ENCODE measurements around the gene AP1G2.
"Not testable (repeated sequence)": the region's sequence is repeated elsewhere in the genome, so short reads cannot be mapped to it uniquely, and the experiment has no call there.

The AP1G2 gene

GRCh38 chr14:23608454-23608853 lies 40.9 kb upstream of the AP1G2 start:
- Histone ChIP-seq H3K4me3 (ENCODE audit: low read length) (no peak overlapping the region), H3K9ac (ENCODE audit: low read length) (no peak overlapping the region), H3K9me3 (ENCODE audit: control insufficient read depth, low read length) (no peaks in the 10 kb centered on the region), H3K36me3 (ENCODE audit: control insufficient read depth, insufficient read depth, low read length) (no peaks in the 10 kb centered on the region), H3K4me1 (ENCODE audit: control insufficient read depth, insufficient read depth, low read length) (peaks cover 60% of the 10 kb centered on the region), H3K27me3 (ENCODE audit: control insufficient read depth, insufficient read depth, low read length) (no peaks in the 10 kb centered on the region)

GRCh38 chr14:23605931-23606585 lies 38.5 kb upstream of the AP1G2 start:
- no peak overlapping the region for H3K4me3 ChIP-seq (ENCODE audit: low read length)
- H3K4me1 ChIP-seq (ENCODE audit: control insufficient read depth, insufficient read depth, low read length), result peaks cover 54% of the 10 kb centered on the region
- H3K9ac ChIP-seq (ENCODE audit: low read length), result no peak overlapping the region
- H3K27me3 ChIP-seq (ENCODE audit: control insufficient read depth, insufficient read depth, low read length), result no peaks in the 10 kb centered on the region
- no peaks in the 10 kb centered on the region for H3K36me3 ChIP-seq (ENCODE audit: control insufficient read depth, insufficient read depth, low read length)
- no peaks in the 10 kb centered on the region for H3K9me3 ChIP-seq (ENCODE audit: control insufficient read depth, low read length)

GRCh38 chr14:23604675-23605170 lies 37.1 kb upstream of the AP1G2 start:
- no peaks in the 10 kb centered on the region for H3K36me3 ChIP-seq (ENCODE audit: control insufficient read depth, insufficient read depth, low read length)
- H3K27me3 ChIP-seq (ENCODE audit: control insufficient read depth, insufficient read depth, low read length), result no peaks in the 10 kb centered on the region
- no peaks in the 10 kb centered on the region for H3K9me3 ChIP-seq (ENCODE audit: control insufficient read depth, low read length)
- no peak overlapping the region for H3K9ac ChIP-seq (ENCODE audit: low read length)
- no peak overlapping the region for H3K4me3 ChIP-seq (ENCODE audit: low read length)
- H3K4me1 ChIP-seq (ENCODE audit: control insufficient read depth, insufficient read depth, low read length), result peaks cover 41% of the 10 kb centered on the region

- Histone ChIP-seq H3K36me3 (ENCODE audit: control insufficient read depth, insufficient read depth, low read length) (no peaks in the 10 kb centered on the region), H3K27me3 (ENCODE audit: control insufficient read depth, insufficient read depth, low read length) (no peaks in the 10 kb centered on the region), H3K4me1 (ENCODE audit: control insufficient read depth, insufficient read depth, low read length) (peaks cover 35% of the 10 kb centered on the region), H3K9ac (ENCODE audit: low read length) (no peak overlapping the region), H3K4me3 (ENCODE audit: low read length) (no peak overlapping the region), H3K9me3 (ENCODE audit: control insufficient read depth, low read length) (no peaks in the 10 kb centered on the region)
Measured at GRCh38 chr14:23604148-23604547, 36.6 kb upstream of the AP1G2 start.

GRCh38 chr14:23603103-23603502 lies 35.5 kb upstream of the AP1G2 start:
- peaks cover 27% of the 10 kb centered on the region for H3K4me1 ChIP-seq (ENCODE audit: control insufficient read depth, insufficient read depth, low read length)
- no peak overlapping the region for H3K9ac ChIP-seq (ENCODE audit: low read length)

GRCh38 chr14:23602181-23603095 lies 34.8 kb upstream of the AP1G2 start:
- Histone ChIP-seq H3K27me3 (ENCODE audit: control insufficient read depth, insufficient read depth, low read length) (no peaks in the 10 kb centered on the region), H3K4me3 (ENCODE audit: low read length) (no peak overlapping the region), H3K9me3 (ENCODE audit: control insufficient read depth, low read length) (no peaks in the 10 kb centered on the region), H3K4me1 (ENCODE audit: control insufficient read depth, insufficient read depth, low read length) (peaks cover 27% of the 10 kb centered on the region), H3K36me3 (ENCODE audit: control insufficient read depth, insufficient read depth, low read length) (no peaks in the 10 kb centered on the region), H3K9ac (ENCODE audit: low read length) (no peak overlapping the region)

More at GRCh38 chr14:23603103-23603502, 35.5 kb upstream of the AP1G2 start:
- H3K27me3 ChIP-seq (ENCODE audit: control insufficient read depth, insufficient read depth, low read length), result no peaks in the 10 kb centered on the region
- H3K4me3 ChIP-seq (ENCODE audit: low read length), result no peak overlapping the region
- H3K9me3 ChIP-seq (ENCODE audit: control insufficient read depth, low read length), result no peaks in the 10 kb centered on the region
- H3K36me3 ChIP-seq (ENCODE audit: control insufficient read depth, insufficient read depth, low read length), result no peaks in the 10 kb centered on the region

GRCh38 chr14:23601845-23602180 lies 34.2 kb upstream of the AP1G2 start:
- Histone ChIP-seq H3K4me3 (ENCODE audit: low read length) (no peak overlapping the region), H3K9me3 (ENCODE audit: control insufficient read depth, low read length) (no peaks in the 10 kb centered on the region), H3K36me3 (ENCODE audit: control insufficient read depth, insufficient read depth, low read length) (no peaks in the 10 kb centered on the region), H3K4me1 (ENCODE audit: control insufficient read depth, insufficient read depth, low read length) (peaks cover 22% of the 10 kb centered on the region), H3K27me3 (ENCODE audit: control insufficient read depth, insufficient read depth, low read length) (no peaks in the 10 kb centered on the region), H3K9ac (ENCODE audit: low read length) (no peak overlapping the region)

- H3K4me1 ChIP-seq (ENCODE audit: control insufficient read depth, insufficient read depth, low read length), result peaks cover 19% of the 10 kb centered on the region
- no peaks in the 10 kb centered on the region for H3K27me3 ChIP-seq (ENCODE audit: control insufficient read depth, insufficient read depth, low read length)
- no peak overlapping the region for H3K4me3 ChIP-seq (ENCODE audit: low read length)
- no peaks in the 10 kb centered on the region for H3K36me3 ChIP-seq (ENCODE audit: control insufficient read depth, insufficient read depth, low read length)
- no peaks in the 10 kb centered on the region for H3K9me3 ChIP-seq (ENCODE audit: control insufficient read depth, low read length)
- no peak overlapping the region for H3K9ac ChIP-seq (ENCODE audit: low read length)
Measured at GRCh38 chr14:23601424-23601823, 33.8 kb upstream of the AP1G2 start.

GRCh38 chr14:23600806-23601205 lies 33.2 kb upstream of the AP1G2 start:
- Histone ChIP-seq H3K9me3 (ENCODE audit: control insufficient read depth, low read length) (no peaks in the 10 kb centered on the region), H3K36me3 (ENCODE audit: control insufficient read depth, insufficient read depth, low read length) (no peaks in the 10 kb centered on the region), H3K9ac (ENCODE audit: low read length) (no peak overlapping the region), H3K4me1 (ENCODE audit: control insufficient read depth, insufficient read depth, low read length) (peaks cover 15% of the 10 kb centered on the region), H3K4me3 (ENCODE audit: low read length) (no peak overlapping the region), H3K27me3 (ENCODE audit: control insufficient read depth, insufficient read depth, low read length) (no peaks in the 10 kb centered on the region)

- Histone ChIP-seq H3K36me3 (ENCODE audit: control insufficient read depth, insufficient read depth, low read length) (no peaks in the 10 kb centered on the region), H3K9ac (ENCODE audit: low read length) (no peak overlapping the region), H3K4me3 (ENCODE audit: low read length) (no peak overlapping the region), H3K27me3 (ENCODE audit: control insufficient read depth, insufficient read depth, low read length) (no peaks in the 10 kb centered on the region), H3K4me1 (ENCODE audit: control insufficient read depth, insufficient read depth, low read length) (peaks cover 15% of the 10 kb centered on the region), H3K9me3 (ENCODE audit: control insufficient read depth, low read length) (no peaks in the 10 kb centered on the region)
Measured at GRCh38 chr14:23600322-23600707, 32.7 kb upstream of the AP1G2 start.

- not testable (repeated sequence) for H3K9me3 ChIP-seq (ENCODE audit: control insufficient read depth, low read length); H3K4me3 ChIP-seq (ENCODE audit: low read length); H3K9ac ChIP-seq (ENCODE audit: low read length); H3K27me3 ChIP-seq (ENCODE audit: control insufficient read depth, insufficient read depth, low read length); H3K4me1 ChIP-seq (ENCODE audit: control insufficient read depth, insufficient read depth, low read length); H3K36me3 ChIP-seq (ENCODE audit: control insufficient read depth, insufficient read depth, low read length)
Measured at GRCh38 chr14:23594191-23594590, 26.6 kb upstream of the AP1G2 start.

GRCh38 chr14:23590198-23590597 lies 22.6 kb upstream of the AP1G2 start:
- Histone ChIP-seq H3K4me1 (ENCODE audit: control insufficient read depth, insufficient read depth, low read length) (peaks cover 8% of the 10 kb centered on the region), H3K9me3 (ENCODE audit: control insufficient read depth, low read length) (no peaks in the 10 kb centered on the region), H3K36me3 (ENCODE audit: control insufficient read depth, insufficient read depth, low read length) (no peaks in the 10 kb centered on the region), H3K9ac (ENCODE audit: low read length) (no peak overlapping the region), H3K27me3 (ENCODE audit: control insufficient read depth, insufficient read depth, low read length) (no peaks in the 10 kb centered on the region), H3K4me3 (ENCODE audit: low read length) (no peak overlapping the region)

Measured in mucosa of stomach (tissue), 1 donor.